ENCODE measurements around the gene ATP10A. TPM values are rescaled to one million over a fixed set of nuclear protein-coding genes. Genes with fewer than 3 reads are reported as not detected.

ATP10A gene
- polyA plus RNA-seq, 1 experiment, result 3.5 TPM

DNA sequence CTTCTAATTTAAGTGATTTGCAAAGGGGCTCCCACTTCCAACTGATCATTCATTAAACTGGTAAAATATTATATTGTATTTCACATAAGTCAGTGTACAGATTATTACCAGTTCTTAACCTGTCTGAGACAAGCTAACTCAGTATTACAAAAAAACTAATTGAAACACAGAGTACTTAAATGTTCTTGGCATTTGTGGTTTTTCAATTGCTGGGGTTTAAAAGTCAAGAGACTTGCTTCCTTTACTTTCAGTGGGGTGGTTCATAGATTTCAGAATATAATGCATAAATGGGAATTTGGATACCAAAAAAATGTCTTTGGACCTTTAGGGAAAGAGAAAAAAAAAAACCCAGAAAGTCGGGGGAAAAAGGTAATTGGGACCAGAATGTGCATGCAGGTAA lies 85.0 kb downstream of the ATP10A start:
- no peak overlapping the region for H3K4me3 ChIP-seq (ENCODE audit: low read depth, low read length)
- no peak overlapping the region for H3K27ac ChIP-seq (ENCODE audit: low read depth, low read length)
- DNase-seq (ENCODE audit: low read depth, low spot score), result no peak
- POLR2A ChIA-PET, result no interaction called here
- no peaks in the 10 kb centered on the region; the same call in 1 of the 2 replicates for H3K9me3 ChIP-seq (ENCODE audit: control insufficient read depth, insufficient read depth, low read length)
- no peaks in the 10 kb centered on the region for H3K27me3 ChIP-seq (ENCODE audit: control insufficient read depth, insufficient read depth, low read length)
- CTCF ChIA-PET, result interaction anchor here (0.7 to 1.1 kb wide), 2 partner anchors 17 to 156 kb away, joined by 5 to 8 read pairs; no protein-coding TSS in a partner anchor
- TF ChIP-seq, protein P1, sequence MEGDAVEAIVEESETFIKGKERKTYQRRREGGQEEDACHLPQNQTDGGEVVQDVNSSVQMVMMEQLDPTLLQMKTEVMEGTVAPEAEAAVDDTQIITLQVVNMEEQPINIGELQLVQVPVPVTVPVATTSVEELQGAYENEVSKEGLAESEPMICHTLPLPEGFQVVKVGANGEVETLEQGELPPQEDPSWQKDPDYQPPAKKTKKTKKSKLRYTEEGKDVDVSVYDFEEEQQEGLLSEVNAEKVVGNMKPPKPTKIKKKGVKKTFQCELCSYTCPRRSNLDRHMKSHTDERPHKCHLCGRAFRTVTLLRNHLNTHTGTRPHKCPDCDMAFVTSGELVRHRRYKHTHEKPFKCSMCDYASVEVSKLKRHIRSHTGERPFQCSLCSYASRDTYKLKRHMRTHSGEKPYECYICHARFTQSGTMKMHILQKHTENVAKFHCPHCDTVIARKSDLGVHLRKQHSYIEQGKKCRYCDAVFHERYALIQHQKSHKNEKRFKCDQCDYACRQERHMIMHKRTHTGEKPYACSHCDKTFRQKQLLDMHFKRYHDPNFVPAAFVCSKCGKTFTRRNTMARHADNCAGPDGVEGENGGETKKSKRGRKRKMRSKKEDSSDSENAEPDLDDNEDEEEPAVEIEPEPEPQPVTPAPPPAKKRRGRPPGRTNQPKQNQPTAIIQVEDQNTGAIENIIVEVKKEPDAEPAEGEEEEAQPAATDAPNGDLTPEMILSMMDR (IDR thresholded peaks at IDR 0.05; ENCODE audit: low read depth, low read length), result no peak

DNA sequence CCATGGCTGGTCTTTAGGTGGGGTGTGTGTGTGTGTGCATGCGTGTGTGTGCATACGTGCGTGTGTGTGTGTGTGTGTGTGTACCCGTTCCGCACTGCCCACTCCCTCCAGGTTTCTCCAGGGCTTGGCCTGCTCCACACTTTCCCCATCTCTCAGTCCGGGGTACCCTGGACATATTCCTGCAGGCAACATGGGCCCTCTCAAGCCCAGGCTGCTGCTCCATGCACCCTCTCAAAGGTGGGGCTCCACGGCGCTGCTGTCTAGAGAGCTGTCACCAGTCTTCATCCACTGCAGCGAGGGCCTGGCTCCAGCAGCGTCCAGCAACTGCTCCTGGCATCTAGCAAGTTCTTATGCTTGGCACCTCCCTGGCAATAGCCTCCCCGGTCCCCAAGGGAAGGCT lies 86.1 kb downstream of the ATP10A start:
- H3K4me3 ChIP-seq (ENCODE audit: low read depth, low read length), result no peak overlapping the region
- no peaks in the 10 kb centered on the region; the same call in 1 of the 2 replicates for H3K9me3 ChIP-seq (ENCODE audit: control insufficient read depth, insufficient read depth, low read length)
- H3K27ac ChIP-seq (ENCODE audit: low read depth, low read length), result no peak overlapping the region
- POLR2A ChIA-PET, result no interaction called here
- CTCF ChIA-PET, result no interaction called here
- TF ChIP-seq, protein P1 (IDR thresholded peaks at IDR 0.05; ENCODE audit: low read depth, low read length), result no peak
- DNase-seq (ENCODE audit: low read depth, low spot score), result no peak
- H3K27me3 ChIP-seq (ENCODE audit: control insufficient read depth, insufficient read depth, low read length), result no peaks in the 10 kb centered on the region

GRCh38 chr15:25776071-25776746 lies 86.9 kb downstream of the ATP10A start:
- ChIA-PET POLR2A (no interaction called here), CTCF (no interaction called here)
- no peak for DNase-seq (ENCODE audit: low read depth, low spot score)
- H3K27me3 ChIP-seq (ENCODE audit: control insufficient read depth, insufficient read depth, low read length), result no peaks in the 10 kb centered on the region
- no peaks in the 10 kb centered on the region; the same call in 1 of the 2 replicates for H3K9me3 ChIP-seq (ENCODE audit: control insufficient read depth, insufficient read depth, low read length)
- H3K4me3 ChIP-seq (ENCODE audit: low read depth, low read length), result no peak overlapping the region
- no peak overlapping the region for H3K27ac ChIP-seq (ENCODE audit: low read depth, low read length)
- TF ChIP-seq, protein P1 (IDR thresholded peaks at IDR 0.05; ENCODE audit: low read depth, low read length), result no peak

- Histone ChIP-seq H3K27me3 (ENCODE audit: control insufficient read depth, insufficient read depth, low read length) (no peaks in the 10 kb centered on the region), H3K9me3 (ENCODE audit: control insufficient read depth, insufficient read depth, low read length) (no peaks in the 10 kb centered on the region; the same call in 1 of the 2 replicates), H3K4me3 (ENCODE audit: low read depth, low read length) (no peak overlapping the region), H3K27ac (ENCODE audit: low read depth, low read length) (peak overlapping the region; percentile 52)
- ChIA-PET POLR2A (no interaction called here), CTCF (no interaction called here)
- DNase-seq (ENCODE audit: low read depth, low spot score), result no peak
- TF ChIP-seq, protein P1 (IDR thresholded peaks at IDR 0.05; ENCODE audit: low read depth, low read length), result no peak
These were observed 87.7 kb downstream of the ATP10A start for GRCh38 chr15:25775317-25775912.

DNA sequence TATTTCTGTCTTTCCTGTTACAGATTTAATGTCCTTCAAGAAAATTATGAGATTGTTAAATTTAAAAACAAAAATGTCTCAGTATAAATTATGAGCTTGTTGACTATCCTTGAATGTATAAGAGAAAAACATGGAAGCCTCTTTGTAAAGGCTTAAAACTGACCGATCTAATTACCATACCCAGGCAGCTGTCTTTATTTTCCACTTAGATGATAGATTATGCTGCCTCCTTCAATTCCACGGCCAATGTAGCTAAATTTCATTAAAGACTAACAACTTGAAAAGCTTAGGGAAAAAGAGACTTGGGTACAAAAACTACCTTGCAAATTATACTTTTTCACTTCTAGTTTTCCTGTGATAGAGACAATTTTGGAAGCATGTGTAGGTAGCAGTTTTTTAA lies 88.3 kb downstream of the ATP10A start:
- Histone ChIP-seq H3K9me3 (ENCODE audit: control insufficient read depth, insufficient read depth, low read length) (no peaks in the 10 kb centered on the region; the same call in 1 of the 2 replicates), H3K27ac (ENCODE audit: low read depth, low read length) (peak overlapping the region; percentile 52), H3K27me3 (ENCODE audit: control insufficient read depth, insufficient read depth, low read length) (no peaks in the 10 kb centered on the region), H3K4me3 (ENCODE audit: low read depth, low read length) (no peak overlapping the region)
- CTCF ChIA-PET, result no interaction called here
- POLR2A ChIA-PET, result no interaction called here
- TF ChIP-seq, protein P1 (IDR thresholded peaks at IDR 0.05; ENCODE audit: low read depth, low read length), result no peak
- no peak for DNase-seq (ENCODE audit: low read depth, low spot score)

All from AG04450 (cell line).